Stimulated activated naive B cell treated with anti-CD40 and anti-IgM and Interleukin-4, amounts not matched to agents 10 μg/mL and 1 μg/mL and 100 μg/mL, for 72 hours (primary cell): ENCODE results near the gene ERMP1.

Experiments
- ATAC-seq, 2 donors: fragments of 150-1000 bp; cut with Tn5 transposase; replicated peaks; 2 replicates each; pipeline ENCODE4 v1.10.0; 2021; ENCODE audit warnings: moderate library complexity in 1 of 2
- DNase-seq: peaks from one replicate; pipeline ENCODE4 v3.0.0; 2021
- H3K27ac Mint-ChIP-seq: one replicate; pipeline ENCODE4 v1.8.0; 2022; ENCODE audit warnings: mild to moderate bottlenecking, mixed read lengths
- H3K27me3 Mint-ChIP-seq, 2 donors: one replicate each; pipeline ENCODE4 v1.8.0; 2022; ENCODE audit warnings: mixed read lengths in 2 of 2
- H3K36me3 Mint-ChIP-seq, 2 donors: one replicate each; pipeline ENCODE4 v1.8.0; 2022; ENCODE audit warnings: mixed read lengths in 2 of 2, mild to moderate bottlenecking in 1 of 2
- H3K4me1 Mint-ChIP-seq, 2 donors: one replicate each; pipeline ENCODE4 v1.8.0; 2022; ENCODE audit warnings: mixed read lengths in 2 of 2, mild to moderate bottlenecking in 1 of 2
- H3K4me3 Mint-ChIP-seq, 2 donors: one replicate each; pipeline ENCODE4 v1.8.0; 2022; ENCODE audit warnings: mild to moderate bottlenecking in 2 of 2, mixed read lengths in 2 of 2, moderate library complexity in 1 of 2
- H3K9me3 Mint-ChIP-seq, 2 donors: one replicate each; pipeline ENCODE4 v1.8.0; 2022; ENCODE audit warnings: mixed read lengths in 2 of 2, mild to moderate bottlenecking in 1 of 2

ERMP1 gene

DNA sequence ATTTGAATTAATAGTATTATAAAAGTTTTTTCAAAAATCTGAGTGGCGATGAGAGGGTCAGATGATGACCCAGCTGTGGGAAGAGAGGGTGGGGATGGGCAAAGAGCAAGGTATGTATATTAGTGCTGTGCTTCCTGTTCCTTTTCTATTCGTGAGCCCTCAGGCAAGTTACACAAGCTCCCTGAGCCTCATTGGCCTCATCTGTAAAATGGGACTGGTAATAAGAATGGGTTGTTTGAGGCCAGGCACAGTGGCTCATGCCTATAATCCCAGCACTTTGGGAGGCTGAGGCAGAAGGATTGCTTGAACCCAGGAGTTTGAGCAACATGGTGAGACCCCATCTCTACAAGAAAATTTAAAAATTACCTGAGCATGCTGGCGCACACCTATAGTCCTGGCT lies 33.8 kb upstream of the ERMP1 start:
- no peaks in the 10 kb centered on the region for H3K9me3 Mint-ChIP-seq
- ATAC-seq (no peak), DNase-seq (no peak)
- no peak overlapping the region for H3K4me3 Mint-ChIP-seq
- no peaks in the 10 kb centered on the region for H3K27me3 Mint-ChIP-seq
- peaks cover 3 to 9% of the 10 kb centered on the region in 2 donors for H3K36me3 Mint-ChIP-seq
- no peaks in the 10 kb centered on the region for H3K4me1 Mint-ChIP-seq
- no peak overlapping the region for H3K27ac Mint-ChIP-seq

DNA sequence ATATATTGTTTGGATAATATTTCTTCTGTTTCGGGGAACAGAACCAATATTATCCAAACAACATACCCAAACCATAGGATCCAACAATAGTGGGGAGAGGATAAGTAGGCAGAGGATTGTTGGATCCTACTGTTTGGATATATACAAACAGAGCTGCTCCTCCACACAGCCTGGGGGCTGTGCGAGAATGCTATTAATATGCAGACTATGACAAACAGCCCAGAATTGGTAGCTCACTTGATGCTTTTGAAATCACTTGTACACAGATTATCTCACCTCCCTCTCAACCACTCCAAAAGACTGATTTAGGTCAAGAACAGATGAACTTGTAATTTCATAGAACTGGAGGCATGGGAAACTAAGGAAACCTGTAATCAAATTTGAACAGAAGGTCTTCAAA lies 33.4 kb upstream of the ERMP1 start:
- Mint-ChIP-seq H3K36me3 (peaks cover 3 to 6% of the 10 kb centered on the region in 2 donors), H3K4me3 (no peak overlapping the region), H3K4me1 (no peaks in the 10 kb centered on the region), H3K9me3 (no peaks in the 10 kb centered on the region), H3K27me3 (no peaks in the 10 kb centered on the region), H3K27ac (no peak overlapping the region)
- DNase-seq (no peak), ATAC-seq (no peak)

DNA sequence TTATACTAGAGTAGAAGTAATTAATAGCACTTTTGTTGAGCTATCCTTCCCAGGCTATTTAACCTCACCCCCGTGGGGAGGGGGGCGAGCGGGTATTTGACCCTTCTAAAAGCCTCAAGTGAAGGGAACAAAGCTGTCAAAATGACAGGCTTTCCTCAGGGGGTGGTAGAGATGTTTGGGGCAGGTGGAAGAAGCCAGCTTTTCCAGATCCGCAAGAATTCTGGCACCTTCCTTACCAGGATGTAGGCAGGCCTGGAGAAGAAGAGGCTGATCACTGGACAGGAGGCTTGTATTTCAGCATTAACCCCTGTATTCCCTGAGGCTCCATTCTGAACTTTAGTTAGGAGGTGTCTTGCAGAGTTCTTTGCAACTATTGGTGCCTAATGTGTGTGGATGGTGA lies 31.5 kb upstream of the ERMP1 start:
- DNase-seq (no peak), ATAC-seq (no peak)
- Mint-ChIP-seq H3K36me3 (peaks cover 3% of the 10 kb centered on the region in 2 donors), H3K27ac (no peak overlapping the region), H3K9me3 (no peaks in the 10 kb centered on the region), H3K4me1 (no peaks in the 10 kb centered on the region), H3K4me3 (no peak overlapping the region), H3K27me3 (no peaks in the 10 kb centered on the region)

DNA sequence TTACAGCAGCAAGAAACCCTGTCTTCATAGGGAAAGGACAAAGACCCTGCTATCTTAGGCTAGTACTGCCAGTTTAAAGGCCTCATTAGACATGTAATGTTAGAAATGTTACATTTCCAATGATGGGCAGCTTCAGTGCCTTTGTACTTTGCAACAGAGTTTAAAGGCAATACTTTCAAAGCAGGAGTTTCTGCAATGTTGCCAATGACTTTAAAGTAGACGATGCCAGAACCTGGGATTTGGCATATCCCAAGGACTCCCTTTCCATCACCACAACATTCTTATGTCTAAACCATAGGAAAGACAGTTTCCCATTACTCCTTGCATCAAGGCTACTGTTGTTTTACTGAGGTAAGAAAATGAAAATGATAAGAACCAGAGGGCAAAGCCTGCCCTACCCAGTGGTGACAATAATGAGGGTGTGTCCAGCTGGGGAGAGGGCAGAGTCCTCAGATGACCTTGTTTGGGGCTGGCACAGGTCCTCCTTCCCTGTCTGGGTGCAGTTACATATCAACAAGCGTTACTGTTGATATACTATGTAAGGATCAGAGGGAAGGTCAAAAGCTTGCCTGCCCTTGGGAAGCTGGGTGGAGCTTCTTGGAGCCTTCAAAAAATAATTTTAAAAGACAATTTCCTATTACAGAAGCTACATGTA lies 30.3 kb upstream of the ERMP1 start:
- Mint-ChIP-seq H3K9me3 (no peaks in the 10 kb centered on the region), H3K4me3 (no peak overlapping the region), H3K4me1 (no peaks in the 10 kb centered on the region), H3K27me3 (no peaks in the 10 kb centered on the region), H3K36me3 (peaks cover 3% of the 10 kb centered on the region in 2 donors), H3K27ac (no peak overlapping the region)
- no peak for DNase-seq
- ATAC-seq = no peak

DNA sequence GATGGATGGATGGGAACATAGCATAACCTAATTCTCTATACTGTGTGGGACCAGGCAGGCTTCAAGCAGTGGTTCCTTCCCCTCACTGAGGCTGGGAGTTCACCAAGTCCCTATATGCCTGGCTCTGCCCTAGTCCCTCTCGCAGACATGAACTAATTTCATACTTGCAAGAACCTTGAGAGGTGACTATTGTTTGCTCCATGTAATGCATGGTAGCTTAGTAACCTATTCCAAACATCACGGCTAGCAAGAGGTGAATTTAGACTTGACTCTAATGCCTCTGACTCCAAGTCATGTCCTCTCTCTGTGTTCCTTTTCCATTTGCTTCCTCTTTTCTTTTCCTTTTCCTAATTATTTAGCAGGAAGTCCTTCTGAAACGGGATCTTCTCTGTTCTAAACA lies 25.9 kb upstream of the ERMP1 start:
- Mint-ChIP-seq H3K36me3 (peaks cover 1 to 10% of the 10 kb centered on the region in 2 donors), H3K27ac (no peak overlapping the region), H3K4me3 (no peak overlapping the region), H3K27me3 (no peaks in the 10 kb centered on the region), H3K4me1 (no peaks in the 10 kb centered on the region), H3K9me3 (peaks cover 0 to 2% of the 10 kb centered on the region in 2 donors)
- ATAC-seq (no peak), DNase-seq (no peak)

DNA sequence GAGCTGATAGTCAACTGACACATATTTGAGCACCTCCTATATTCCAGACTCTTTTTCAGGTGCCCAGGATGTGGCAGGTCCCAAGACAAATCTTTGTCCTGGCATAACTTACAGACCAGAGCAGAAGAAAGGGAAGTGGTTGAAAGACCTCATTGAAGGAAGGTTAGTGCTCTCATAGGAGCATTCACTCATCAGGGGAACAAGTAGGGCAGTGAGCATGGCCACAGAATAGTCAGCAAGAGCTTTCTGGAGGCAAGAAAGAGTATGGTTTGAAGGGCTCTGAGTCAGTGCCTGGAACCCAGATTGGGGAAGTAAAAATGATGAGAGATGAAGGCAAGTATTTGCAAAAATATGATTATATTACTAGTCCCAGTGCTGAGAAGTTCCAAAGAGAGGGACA lies 25.0 kb upstream of the ERMP1 start:
- Mint-ChIP-seq H3K4me1 (no peaks in the 10 kb centered on the region), H3K27me3 (no peaks in the 10 kb centered on the region), H3K9me3 (peaks cover 0 to 5% of the 10 kb centered on the region in 2 donors), H3K36me3 (peaks cover 1 to 10% of the 10 kb centered on the region in 2 donors), H3K27ac (no peak overlapping the region), H3K4me3 (no peak overlapping the region)
- DNase-seq = no peak
- ATAC-seq = peak; percentile 51 to 62

DNA sequence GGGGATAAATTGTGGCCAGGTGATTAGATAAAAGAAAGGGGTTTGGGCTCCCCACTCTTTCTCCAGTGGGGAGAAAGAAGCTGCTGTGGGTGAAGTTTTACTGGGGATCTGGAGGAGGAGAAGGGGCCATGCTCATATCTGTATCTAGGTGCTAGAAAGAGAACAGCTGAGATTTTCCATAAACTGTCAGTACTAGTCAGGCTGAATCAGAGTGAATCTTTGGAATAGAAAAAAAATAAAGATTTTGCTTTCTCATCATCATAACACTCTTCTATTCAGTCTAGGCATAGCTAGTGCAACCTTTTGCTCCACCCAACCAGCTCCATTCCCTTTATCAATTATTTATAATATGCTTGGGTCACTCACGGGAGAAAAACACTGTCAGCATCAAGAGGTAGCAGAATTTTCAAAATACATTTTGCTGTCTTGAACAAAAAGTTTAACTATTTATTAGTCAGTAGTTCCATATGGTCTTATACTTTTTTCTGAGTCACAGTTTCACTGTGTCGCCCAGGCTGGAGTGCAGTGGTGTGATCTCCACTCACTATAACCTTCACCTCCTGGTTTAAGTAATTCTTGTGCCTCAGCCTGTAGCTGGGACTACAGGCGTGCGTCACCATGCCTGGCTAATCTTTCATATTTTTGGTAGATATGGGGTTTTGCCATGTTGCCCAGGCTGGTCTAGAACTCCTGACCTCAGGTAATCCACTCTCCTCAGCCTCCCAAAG lies 21.3 kb upstream of the ERMP1 start:
- DNase-seq (no peak), ATAC-seq (no peak)
- Mint-ChIP-seq H3K27ac (no peak overlapping the region), H3K4me1 (no peaks in the 10 kb centered on the region), H3K9me3 (peaks cover 0 to 5% of the 10 kb centered on the region in 2 donors), H3K36me3 (peaks cover 1 to 10% of the 10 kb centered on the region in 2 donors), H3K4me3 (no peak overlapping the region), H3K27me3 (no peaks in the 10 kb centered on the region)

DNA sequence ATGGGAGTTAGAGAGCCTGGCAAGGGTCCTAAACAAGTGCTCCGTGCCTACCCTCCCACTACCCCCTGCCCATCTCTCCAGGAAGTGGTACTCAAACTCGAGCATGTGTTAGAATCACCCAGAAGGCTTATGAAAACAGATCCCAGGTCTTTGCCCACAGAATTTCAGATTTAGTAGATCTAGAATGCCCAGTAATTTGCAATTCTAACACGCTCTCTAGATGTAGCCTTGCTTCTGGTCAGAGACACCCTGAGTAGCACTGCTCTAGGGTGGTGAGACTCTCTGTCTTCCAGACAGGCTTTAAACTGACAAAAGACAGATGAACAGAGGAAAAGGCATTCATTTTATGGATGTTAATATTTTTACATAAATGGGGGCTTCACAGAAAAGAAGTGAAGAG lies 20.7 kb upstream of the ERMP1 start:
- Mint-ChIP-seq H3K27me3 (no peaks in the 10 kb centered on the region), H3K9me3 (peaks cover 0 to 5% of the 10 kb centered on the region in 2 donors), H3K27ac (no peak overlapping the region), H3K4me1 (no peaks in the 10 kb centered on the region), H3K36me3 (peaks cover 1 to 10% of the 10 kb centered on the region in 2 donors), H3K4me3 (no peak overlapping the region)
- DNase-seq (no peak), ATAC-seq (no peak)

GRCh38 chr9:5852987-5853386 lies 20.1 kb upstream of the ERMP1 start:
- H3K27ac Mint-ChIP-seq = no peak overlapping the region
- no peak overlapping the region for H3K4me3 Mint-ChIP-seq
- H3K9me3 Mint-ChIP-seq = peaks cover 0 to 5% of the 10 kb centered on the region in 2 donors
- H3K4me1 Mint-ChIP-seq = no peaks in the 10 kb centered on the region
- peaks cover 1 to 10% of the 10 kb centered on the region in 2 donors for H3K36me3 Mint-ChIP-seq
- no peaks in the 10 kb centered on the region for H3K27me3 Mint-ChIP-seq
- ATAC-seq = no peak
- no peak for DNase-seq

- Mint-ChIP-seq H3K36me3 (peaks cover 1 to 7% of the 10 kb centered on the region in 2 donors), H3K27ac (no peak overlapping the region), H3K27me3 (no peaks in the 10 kb centered on the region), H3K9me3 (peaks cover 0 to 5% of the 10 kb centered on the region in 2 donors), H3K4me3 (no peak overlapping the region), H3K4me1 (no peaks in the 10 kb centered on the region)
- DNase-seq = no peak
- ATAC-seq = peak; percentile 95 to 98
These were observed 18.5 kb upstream of the ERMP1 start for GRCh38 chr9:5851445-5851844.

GRCh38 chr9:5850724-5851122 lies 17.8 kb upstream of the ERMP1 start:
- ATAC-seq = no peak
- no peak for DNase-seq
- no peak overlapping the region for H3K4me3 Mint-ChIP-seq
- peaks cover 0 to 1% of the 10 kb centered on the region in 2 donors for H3K4me1 Mint-ChIP-seq
- H3K27ac Mint-ChIP-seq = no peak overlapping the region
- H3K9me3 Mint-ChIP-seq = peaks cover 0 to 5% of the 10 kb centered on the region in 2 donors
- H3K36me3 Mint-ChIP-seq = peaks cover 0 to 4% of the 10 kb centered on the region in 2 donors
- peaks cover 0 to under 1% of the 10 kb centered on the region in 2 donors for H3K27me3 Mint-ChIP-seq

- DNase-seq = no peak
- no peak for ATAC-seq
- Mint-ChIP-seq H3K9me3 (no peaks in the 10 kb centered on the region), H3K27ac (no peak overlapping the region), H3K4me1 (peaks cover 14 to 23% of the 10 kb centered on the region in 2 donors), H3K27me3 (peaks cover 8 to 9% of the 10 kb centered on the region in 2 donors), H3K36me3 (no peaks in the 10 kb centered on the region), H3K4me3 (no peak overlapping the region)
These were observed 15.5 kb upstream of the ERMP1 start for GRCh38 chr9:5848372-5848882.

GRCh38 chr9:5846501-5846921 lies 13.6 kb upstream of the ERMP1 start:
- Mint-ChIP-seq H3K36me3 (peaks cover 0 to 5% of the 10 kb centered on the region in 2 donors), H3K27ac (no peak overlapping the region), H3K4me1 (peaks cover 23 to 29% of the 10 kb centered on the region in 2 donors)

GRCh38 chr9:5846096-5846495 lies 13.2 kb upstream of the ERMP1 start:
- no peak overlapping the region for H3K4me3 Mint-ChIP-seq
- H3K27me3 Mint-ChIP-seq = peaks cover 8 to 9% of the 10 kb centered on the region in 2 donors
- H3K9me3 Mint-ChIP-seq = peaks cover 0 to 5% of the 10 kb centered on the region in 2 donors
- ATAC-seq = no peak
- DNase-seq = no peak
- peaks cover 23 to 29% of the 10 kb centered on the region in 2 donors for H3K4me1 Mint-ChIP-seq
- no peak overlapping the region for H3K27ac Mint-ChIP-seq
- H3K36me3 Mint-ChIP-seq = peaks cover 0 to 5% of the 10 kb centered on the region in 2 donors

More at GRCh38 chr9:5846501-5846921, 13.6 kb upstream of the ERMP1 start:
- Mint-ChIP-seq H3K4me3 (no peak overlapping the region), H3K9me3 (peaks cover 0 to 5% of the 10 kb centered on the region in 2 donors), H3K27me3 (peaks cover 8 to 9% of the 10 kb centered on the region in 2 donors)
- ATAC-seq (no peak), DNase-seq (no peak)

DNA sequence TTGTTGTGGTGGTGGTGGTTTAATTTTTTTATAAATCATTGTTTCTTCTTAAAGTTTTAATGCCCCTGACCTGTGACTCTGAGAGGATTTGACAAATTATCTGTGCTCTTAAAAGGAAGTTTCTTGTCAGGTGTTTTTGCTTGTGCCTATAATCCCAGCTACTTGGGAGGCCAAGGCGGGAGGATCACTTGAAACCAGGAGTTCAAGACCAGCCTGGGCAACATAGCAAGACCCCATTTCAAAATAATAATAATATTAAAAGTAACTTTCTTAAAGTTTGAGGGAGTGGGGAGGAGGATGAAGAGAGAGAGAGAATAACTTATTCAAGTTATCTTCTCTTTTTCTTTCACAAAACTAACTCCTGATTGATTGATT lies 12.2 kb upstream of the ERMP1 start:
- peaks cover 8 to 9% of the 10 kb centered on the region in 2 donors for H3K27me3 Mint-ChIP-seq
- ATAC-seq = no peak
- H3K4me3 Mint-ChIP-seq = no peak overlapping the region
- H3K27ac Mint-ChIP-seq = no peak overlapping the region
- peaks cover 0 to 5% of the 10 kb centered on the region in 2 donors for H3K9me3 Mint-ChIP-seq
- H3K36me3 Mint-ChIP-seq = peaks cover 0 to 5% of the 10 kb centered on the region in 2 donors
- peaks cover 23 to 29% of the 10 kb centered on the region in 2 donors for H3K4me1 Mint-ChIP-seq
- DNase-seq = no peak
